H1 (cell line): ENCODE results near the gene LSM5. TPM values are rescaled to one million over a fixed set of nuclear protein-coding genes. Genes with fewer than 3 reads are reported as not detected.

Experiments
- CTCF ChIA-PET: fragments of 300-600 bp; sonication (Branson Sonifier 250); formaldehyde crosslinking; loops from one replicate; lab custom pipeline; 2021; ENCODE audit not compliant: partially characterized antibody; lab: Charles Lee
- POLR2A ChIA-PET: fragments of 300-600 bp; sonication (Branson Sonifier 250); formaldehyde crosslinking; loops from one replicate; lab custom pipeline; 2021; ENCODE audit warnings: inconsistent platforms; ENCODE audit not compliant: partially characterized antibody; lab: Charles Lee
- DNase-seq, 2 experiments: peaks; one replicate each; pipeline versions ENCODE4 v3.0.0 to v3.0.0-alpha.2; 2010 to 2022; ENCODE audit warnings: low spot score in 2 of 2, low read depth in 1 of 2, mixed read lengths in 1 of 2
- FAIRE-seq: peaks from 2 replicates; lab custom pipeline; 2011; peaks lifted over from hg19 to GRCh38; lab: Jason Lieb, UNC
- H2AFZ ChIP-seq: 2 replicates; pipeline ENCODE4 v1.8.1; 2012; ENCODE audit warnings: low read length, inconsistent platforms
- H2AK5ac ChIP-seq: 2 replicates; pipeline ENCODE4 v1.6.1; 2013; ENCODE audit warnings: low read depth, low read length
- H2BK120ac ChIP-seq: replicated peaks from 2 replicates; pipeline ENCODE3; 2013; ENCODE audit warnings: low read depth, low read length, inconsistent platforms
- H2BK12ac ChIP-seq: 2 replicates; pipeline ENCODE4 v1.6.1; 2013; ENCODE audit warnings: low read depth, low read length
- H2BK15ac ChIP-seq: 2 replicates; pipeline ENCODE4 v1.6.1; 2013; ENCODE audit warnings: low read length
- H2BK20ac ChIP-seq: 2 replicates; pipeline ENCODE4 v1.6.1; 2013; ENCODE audit warnings: low read length
- H2BK5ac ChIP-seq: 2 replicates; pipeline ENCODE4 v1.6.1; 2013; ENCODE audit warnings: low read depth, low read length
- H3K14ac ChIP-seq: 2 replicates; pipeline ENCODE4 v1.6.1; 2013; ENCODE audit warnings: inconsistent platforms; ENCODE audit not compliant: insufficient read length
- H3K18ac ChIP-seq: 2 replicates; pipeline ENCODE4 v1.6.1; 2013; ENCODE audit warnings: low read length; ENCODE audit errors: extremely low read depth
- H3K23ac ChIP-seq: 2 replicates; pipeline ENCODE4 v1.6.1; 2013; ENCODE audit warnings: inconsistent platforms; ENCODE audit not compliant: insufficient read length
- H3K23me2 ChIP-seq: 2 replicates; pipeline ENCODE4 v1.6.1; 2013; ENCODE audit warnings: low read depth, low read length
- H3K27ac ChIP-seq: 2 replicates; pipeline ENCODE4 v1.6.1; 2011; ENCODE audit warnings: low read depth, low read length, inconsistent platforms
- H3K27me3 ChIP-seq, 4 experiments: replicated peaks in 1 of 4; 1 replicate in 1 of 4; 2 replicates in 3 of 4; pipeline versions ENCODE4 v1.6.1 to v1.8.1; 2011 to 2013; ENCODE audit warnings: low read length in 3 of 4, mild to moderate bottlenecking in 3 of 4, inconsistent platforms in 2 of 4, mixed read lengths in 2 of 4, moderate library complexity in 1 of 4; ENCODE audit not compliant: control insufficient read depth in 3 of 4, insufficient read depth in 3 of 4; ENCODE audit errors: extremely low read depth in 1 of 4
- H3K36me3 ChIP-seq, 4 experiments: 2 replicates each; pipeline versions ENCODE4 v1.6.1 to v1.8.1; 2011 to 2013; ENCODE audit warnings: mild to moderate bottlenecking in 4 of 4, low read length in 3 of 4, moderate library complexity in 2 of 4, control low read depth in 1 of 4, inconsistent platforms in 1 of 4; ENCODE audit not compliant: insufficient read depth in 4 of 4, control insufficient read depth in 2 of 4
- H3K4ac ChIP-seq: replicated peaks from 2 replicates; pipeline ENCODE3; 2013; ENCODE audit warnings: low read length, low read depth, mixed read lengths, inconsistent platforms; ENCODE audit not compliant: insufficient read length
- H3K4me1 ChIP-seq, 4 experiments: replicated peaks in 1 of 4; 1 replicate in 1 of 4; 2 replicates in 3 of 4; pipeline versions ENCODE4 v1.6.1 to v1.8.1; 2011 to 2013; ENCODE audit warnings: low read length in 3 of 4, inconsistent platforms in 2 of 4, mixed read lengths in 1 of 4; ENCODE audit not compliant: insufficient read depth in 4 of 4, control insufficient read depth in 3 of 4
- H3K4me2 ChIP-seq, 2 experiments: 2 replicates each; pipeline versions ENCODE4 v1.6.1 to v1.8.1; 2011 to 2013; ENCODE audit warnings: low read depth in 2 of 2, low read length in 2 of 2, control low read depth in 1 of 2, inconsistent platforms in 1 of 2, mild to moderate bottlenecking in 1 of 2; ENCODE audit not compliant: insufficient read depth in 1 of 2
- H3K4me3 ChIP-seq, 4 experiments: fragments of 200-600, 300-600 bp in 1 of 4; sonication (generic), shearing (Covaris generic), sonication (Bioruptor Twin) in 1 of 4; 2 replicates each; pipeline versions ENCODE4 v1.5.1 to v1.8.1; 2011 to 2016; ENCODE audit warnings: low read length in 4 of 4, low read depth in 3 of 4, control low read depth in 2 of 4, inconsistent platforms in 2 of 4, mild to moderate bottlenecking in 2 of 4, mixed read lengths in 1 of 4, moderate library complexity in 1 of 4; ENCODE audit not compliant: insufficient read depth in 2 of 4; ENCODE audit errors: extremely low read depth in 1 of 4
- H3K56ac ChIP-seq: replicated peaks from 2 replicates; pipeline ENCODE3; 2013; ENCODE audit warnings: low read depth, mild to moderate bottlenecking, mixed read lengths, low read length, inconsistent platforms; ENCODE audit not compliant: insufficient read length
- H3K79me1 ChIP-seq: 2 replicates; pipeline ENCODE4 v1.6.1; 2013; ENCODE audit warnings: low read depth, low read length, control low read depth
- H3K79me2 ChIP-seq, 2 experiments: 2 replicates each; pipeline versions ENCODE4 v1.6.1 to v1.8.1; 2012 to 2013; ENCODE audit warnings: low read length in 2 of 2, mild to moderate bottlenecking in 2 of 2, inconsistent platforms in 1 of 2; ENCODE audit not compliant: insufficient read depth in 2 of 2, control insufficient read depth in 1 of 2
- H3K9ac ChIP-seq, 4 experiments: replicated peaks in 1 of 4; 1 replicate in 1 of 4; 2 replicates in 3 of 4; pipeline versions ENCODE4 v1.6.1 to v1.8.1; 2011 to 2013; ENCODE audit warnings: low read depth in 3 of 4, low read length in 3 of 4, control low read depth in 2 of 4, mild to moderate bottlenecking in 2 of 4, moderate library complexity in 2 of 4, inconsistent platforms in 1 of 4; ENCODE audit errors: extremely low read depth in 1 of 4
- H3K9me3 ChIP-seq, 2 experiments: 2 replicates each; pipeline versions ENCODE4 v1.6.1 to v1.8.1; 2012 to 2013; ENCODE audit warnings: mild to moderate bottlenecking in 2 of 2, moderate library complexity in 2 of 2, control low read depth in 1 of 2, inconsistent platforms in 1 of 2, low read depth in 1 of 2, low read length in 1 of 2, mixed read lengths in 1 of 2; ENCODE audit not compliant: insufficient read depth in 2 of 2
- H4K20me1 ChIP-seq, 2 experiments: replicated peaks in 1 of 2; 2 replicates each; pipeline versions ENCODE3 to v1.8.1; 2011 to 2013; ENCODE audit warnings: inconsistent platforms in 2 of 2, low read length in 2 of 2, mild to moderate bottlenecking in 1 of 2; ENCODE audit not compliant: insufficient read depth in 2 of 2, control insufficient read depth in 1 of 2
- H4K5ac ChIP-seq: 2 replicates; pipeline ENCODE4 v1.6.1; 2013; ENCODE audit warnings: low read length, low read depth, mixed read lengths, inconsistent platforms; ENCODE audit not compliant: insufficient read length
- H4K8ac ChIP-seq: 2 replicates; pipeline ENCODE4 v1.8.0; 2013; ENCODE audit warnings: mild to moderate bottlenecking, moderate library complexity, low read length, inconsistent platforms; ENCODE audit not compliant: insufficient read depth; ENCODE audit errors: extremely low read depth
- H4K91ac ChIP-seq: replicated peaks from 2 replicates; pipeline ENCODE3; 2013; ENCODE audit warnings: low read length, mixed read lengths, inconsistent platforms; ENCODE audit not compliant: insufficient read length
- CEBPB ChIP-seq: IDR thresholded peaks from 2 replicates; pipeline ENCODE4 v1.6.1; 2012; ENCODE audit warnings: low read depth, low read length
- KDM1A ChIP-seq: fragments of 200-600, 300-600 bp; sonication (generic); IDR thresholded peaks from 2 replicates; pipeline ENCODE4 v1.7.1; 2016; ENCODE audit warnings: mild to moderate bottlenecking, low read length, borderline replicate concordance
- SUZ12 ChIP-seq: fragments of 200-600 bp; sonication (generic); IDR thresholded peaks from 2 replicates; pipeline ENCODE4 v1.6.1; 2012; ENCODE audit warnings: mild to moderate bottlenecking, inconsistent platforms, low read length, moderate library complexity, mixed read lengths
- TEAD4 ChIP-seq: IDR thresholded peaks from 2 replicates; pipeline ENCODE4 v1.6.1; 2012; ENCODE audit warnings: low read depth, low read length, inconsistent platforms, mixed read lengths
- WGBS, 2 experiments: shearing (Covaris generic) in 1 of 2; methylation state at CpG; one replicate each; pipeline versions ENCODE4 v1.1.6 to v1.1.7; 2013 to 2015; ENCODE audit warnings: low lambda C conversion rate in 2 of 2, mixed read lengths in 2 of 2, inconsistent platforms in 1 of 2, low coverage in 1 of 2, missing lambda C conversion rate in 1 of 2; ENCODE audit not compliant: insufficient replicate concordance in 2 of 2, insufficient coverage in 1 of 2, insufficient read length in 1 of 2; ENCODE audit errors: extremely low coverage in 1 of 2, missing lambda C conversion rate in 1 of 2; 5-methylcytosine and 5-hydroxymethylcytosine counted together
- polyA plus RNA-seq, 7 experiments: library from polyadenylated mRNA; depleted of rRNA in 3 of 7; stranded (reverse) in 5 of 7; unstranded in 2 of 7; fragments of >200 nt in 5 of 7; fragments of 200-250 nt in 2 of 7; gene quantifications; 1 replicate in 5 of 7; 2 replicates in 1 of 7; 4 replicates in 1 of 7; pipeline versions ENCODE4 v1.2.1 to v1.2.3, GENCODE V29; 2011 to 2013; ENCODE audit warnings: missing spikeins in 2 of 7, mixed read lengths in 2 of 7
- total RNA-seq: library from RNA; stranded (reverse); fragmentation: NEBNext Ultra II Directional; extraction: Animal tissue kit (Norgen Biotek cat#: 25700); gene quantifications from 2 replicates; pipeline ENCODE4 v1.2.1, GENCODE V29; 2021

LSM5 gene
- total and polyA plus RNA-seq, 2 of the 8 experiments (the other 6 are each of a cell fraction or from before 2014, with no cell fraction given), result 58.9 to 103 TPM

DNA sequence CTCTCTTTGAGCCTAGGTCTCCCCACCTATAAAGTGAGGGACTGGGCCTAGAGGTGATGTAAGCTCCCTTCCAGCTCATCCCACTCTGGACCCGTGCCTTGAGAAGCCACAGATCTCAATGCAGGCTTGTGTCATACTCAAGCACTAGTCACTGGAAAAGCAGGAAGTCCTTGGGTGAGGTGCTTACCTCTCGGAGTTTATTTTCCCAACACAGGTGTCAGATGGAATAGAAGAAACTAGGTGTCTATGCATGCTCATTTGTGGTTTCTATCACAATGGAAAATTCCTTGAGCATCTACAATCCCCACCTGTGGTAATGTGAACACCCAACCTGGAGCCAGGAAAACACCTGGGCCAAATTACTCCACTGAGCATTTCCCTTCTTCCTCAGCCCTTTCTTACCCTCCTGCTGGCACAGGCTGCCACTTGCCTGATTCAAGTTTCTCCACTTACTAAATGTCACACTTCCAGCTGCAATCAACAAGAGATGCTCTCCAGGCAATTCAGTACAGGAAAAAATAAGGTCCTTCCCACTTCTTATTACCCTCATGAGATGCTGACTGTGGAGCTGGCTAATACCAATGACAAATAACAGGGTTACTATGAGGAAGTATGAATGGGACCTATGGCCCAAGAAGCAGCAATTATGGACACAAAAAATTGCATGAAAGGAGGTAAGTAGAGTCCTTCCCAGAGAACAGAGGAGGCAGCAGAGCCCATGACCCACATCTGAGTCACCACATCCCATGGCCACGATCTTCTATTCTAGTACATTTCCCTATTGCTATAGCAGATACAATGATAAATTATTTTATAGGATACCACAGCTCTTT, 13.1 kb downstream of the LSM5 start:
- Histone ChIP-seq H3K36me3 (no peaks in the 10 kb centered on the region), H3K23ac (no peak overlapping the region), H3K18ac (no peak overlapping the region), H3K4me3 (no peak overlapping the region), H3K14ac (no peak overlapping the region), H3K9me3 (no peaks in the 10 kb centered on the region), H3K23me2 (no peaks in the 10 kb centered on the region), H4K8ac (no peak overlapping the region), H3K56ac (no peak overlapping the region), H3K4ac (no peak overlapping the region), H3K4me1 (no peaks in the 10 kb centered on the region), H2BK5ac (no peak overlapping the region), H3K79me2 (no peaks in the 10 kb centered on the region), H2BK120ac (no peak overlapping the region), H4K20me1 (no peaks in the 10 kb centered on the region), H2AFZ (no peak overlapping the region), H2BK15ac (no peak overlapping the region), H4K5ac (no peak overlapping the region), H2AK5ac (no peak overlapping the region), H3K79me1 (no peaks in the 10 kb centered on the region), H3K4me2 (no peak overlapping the region), H2BK12ac (no peak overlapping the region), H2BK20ac (no peak overlapping the region), H3K9ac (no peak overlapping the region), H3K27ac (no peak overlapping the region), H3K27me3 (no peaks in the 10 kb centered on the region), H4K91ac (no peak overlapping the region)
- TF ChIP-seq CEBPB (no peak), TEAD4 (no peak), KDM1A (no peak), SUZ12 (no peak)
- DNase-seq (no peak), FAIRE-seq (no peak)
- WGBS, 2 experiments, result 89% methylated on average over 3 of the region's 3 CpGs; no CpG with 5 or more reads in 1 of the 2 experiments
- ChIA-PET CTCF (interaction anchor here (0.5 to 2.4 kb wide), 4 partner anchors 14 to 87 kb away, joined by 3 to 7 read pairs (median 4); no protein-coding TSS in a partner anchor), POLR2A (no interaction called here)
